ENCODE measurements around the gene PHACTR2. TPM values are rescaled to one million over a fixed set of nuclear protein-coding genes. Genes with fewer than 3 reads are reported as not detected.

PHACTR2 gene
- total RNA-seq, 1 experiment from 2014 or later, result 27.6 TPM

GRCh38 chr6:143803769-143804568, 126.2 kb downstream of the PHACTR2 start:
- CTCF ChIA-PET, result no interaction called here
- H2AFZ ChIP-seq (ENCODE audit: low read depth, low read length, poor library complexity, severe bottlenecking), result no peak overlapping the region
- peaks cover 3 to 4% of the 10 kb centered on the region in 2 experiments; a peak in 3 of 4 replicates for H3K4me1 ChIP-seq (ENCODE audit: control insufficient read depth in 1 of 2, insufficient read depth in 2 of 2, low read length in 2 of 2)
- no peaks in the 10 kb centered on the region for H3K9me3 ChIP-seq (ENCODE audit: control insufficient read depth in 1 of 2, insufficient read depth in 1 of 2, low read depth in 1 of 2, low read length in 2 of 2)
- no peak overlapping the region for H3K4me3 ChIP-seq (replicated peaks in 1 of 2; ENCODE audit: low read depth in 1 of 2, low read length in 2 of 2)
- no peaks in the 10 kb centered on the region for H3K79me2 ChIP-seq (ENCODE audit: insufficient read depth, low read length)
- no peaks in the 10 kb centered on the region; a peak in 1 of 4 replicates for H3K36me3 ChIP-seq (ENCODE audit: control insufficient read depth in 1 of 2, insufficient read depth in 2 of 2, low read length in 2 of 2)
- RAD21 ChIA-PET (ENCODE audit: low non-redundant PET in 1 of 2, low total read pairs in 2 of 2, uncharacterized antibody in 2 of 2, unreplicated experiment in 2 of 2), result no interaction called here
- no peaks in the 10 kb centered on the region for H3K9me2 ChIP-seq (ENCODE audit: insufficient read depth)
- no peak overlapping the region for H3K27ac ChIP-seq (ENCODE audit: low read depth, low read length)
- no peaks in the 10 kb centered on the region for H4K20me1 ChIP-seq (ENCODE audit: insufficient read depth)
- H3K4me2 ChIP-seq (ENCODE audit: low read length), result no peak overlapping the region
- no peak for ATAC-seq
- H3K9ac ChIP-seq (ENCODE audit: low read length), result no peak overlapping the region
- DNase-seq (ENCODE audit: low read depth, low spot score), result no peak
- POLR2A ChIA-PET, result no interaction called here
- no peaks in the 10 kb centered on the region for H3K27me3 ChIP-seq (ENCODE audit: insufficient read depth, low read length)
- no TSS peak for BruUV-seq (replicated peaks)
- TF ChIP-seq RAD21 (IDR thresholded peaks at IDR 0.05; ENCODE audit: low read depth), result no peak
- TF ChIP-seq ELF1 (IDR thresholded peaks at IDR 0.05; ENCODE audit: borderline replicate concordance, low read depth), result no peak
- TF ChIP-seq, protein P1, sequence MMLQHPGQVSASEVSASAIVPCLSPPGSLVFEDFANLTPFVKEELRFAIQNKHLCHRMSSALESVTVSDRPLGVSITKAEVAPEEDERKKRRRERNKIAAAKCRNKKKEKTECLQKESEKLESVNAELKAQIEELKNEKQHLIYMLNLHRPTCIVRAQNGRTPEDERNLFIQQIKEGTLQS (IDR thresholded peaks at IDR 0.05), result no peak
- TF ChIP-seq, protein P2, sequence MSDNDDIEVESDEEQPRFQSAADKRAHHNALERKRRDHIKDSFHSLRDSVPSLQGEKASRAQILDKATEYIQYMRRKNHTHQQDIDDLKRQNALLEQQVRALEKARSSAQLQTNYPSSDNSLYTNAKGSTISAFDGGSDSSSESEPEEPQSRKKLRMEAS (IDR thresholded peaks at IDR 0.05), result no peak
- no peak for TF ChIP-seq SP1 (IDR thresholded peaks at IDR 0.05; ENCODE audit: low read depth)
- no peak for TF ChIP-seq YY1 (IDR thresholded peaks at IDR 0.05; ENCODE audit: extremely low read depth, insufficient replicate concordance, low read depth, low read length)
- no peak for TF ChIP-seq ZNF274 (IDR thresholded peaks at IDR 0.05; ENCODE audit: low read depth, low read length)
- TF ChIP-seq SRF (IDR thresholded peaks at IDR 0.05; ENCODE audit: low read depth), result no peak
- TF ChIP-seq, protein P3, sequence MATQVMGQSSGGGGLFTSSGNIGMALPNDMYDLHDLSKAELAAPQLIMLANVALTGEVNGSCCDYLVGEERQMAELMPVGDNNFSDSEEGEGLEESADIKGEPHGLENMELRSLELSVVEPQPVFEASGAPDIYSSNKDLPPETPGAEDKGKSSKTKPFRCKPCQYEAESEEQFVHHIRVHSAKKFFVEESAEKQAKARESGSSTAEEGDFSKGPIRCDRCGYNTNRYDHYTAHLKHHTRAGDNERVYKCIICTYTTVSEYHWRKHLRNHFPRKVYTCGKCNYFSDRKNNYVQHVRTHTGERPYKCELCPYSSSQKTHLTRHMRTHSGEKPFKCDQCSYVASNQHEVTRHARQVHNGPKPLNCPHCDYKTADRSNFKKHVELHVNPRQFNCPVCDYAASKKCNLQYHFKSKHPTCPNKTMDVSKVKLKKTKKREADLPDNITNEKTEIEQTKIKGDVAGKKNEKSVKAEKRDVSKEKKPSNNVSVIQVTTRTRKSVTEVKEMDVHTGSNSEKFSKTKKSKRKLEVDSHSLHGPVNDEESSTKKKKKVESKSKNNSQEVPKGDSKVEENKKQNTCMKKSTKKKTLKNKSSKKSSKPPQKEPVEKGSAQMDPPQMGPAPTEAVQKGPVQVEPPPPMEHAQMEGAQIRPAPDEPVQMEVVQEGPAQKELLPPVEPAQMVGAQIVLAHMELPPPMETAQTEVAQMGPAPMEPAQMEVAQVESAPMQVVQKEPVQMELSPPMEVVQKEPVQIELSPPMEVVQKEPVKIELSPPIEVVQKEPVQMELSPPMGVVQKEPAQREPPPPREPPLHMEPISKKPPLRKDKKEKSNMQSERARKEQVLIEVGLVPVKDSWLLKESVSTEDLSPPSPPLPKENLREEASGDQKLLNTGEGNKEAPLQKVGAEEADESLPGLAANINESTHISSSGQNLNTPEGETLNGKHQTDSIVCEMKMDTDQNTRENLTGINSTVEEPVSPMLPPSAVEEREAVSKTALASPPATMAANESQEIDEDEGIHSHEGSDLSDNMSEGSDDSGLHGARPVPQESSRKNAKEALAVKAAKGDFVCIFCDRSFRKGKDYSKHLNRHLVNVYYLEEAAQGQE (IDR thresholded peaks at IDR 0.05; ENCODE audit: low read depth), result no peak
- TF ChIP-seq CEBPB (IDR thresholded peaks at IDR 0.05; ENCODE audit: low read depth), result no peak
- TF ChIP-seq EZH2phosphoT487 (IDR thresholded peaks at IDR 0.05; ENCODE audit: borderline replicate concordance), result no peak
- TF ChIP-seq ZFX (IDR thresholded peaks at IDR 0.05), result no peak
- no peak for TF ChIP-seq EZH2 (IDR thresholded peaks at IDR 0.05)
- TF ChIP-seq POLR2A (IDR thresholded peaks at IDR 0.05; ENCODE audit: borderline replicate concordance, extremely low read depth, insufficient read depth, insufficient read length), result no peak
- no peak for TF ChIP-seq JUND (IDR thresholded peaks at IDR 0.05)
- TF ChIP-seq EGR1 (IDR thresholded peaks at IDR 0.05; ENCODE audit: low read depth), result no peak
- intact Hi-C loops (cut with micrococcal nuclease), result no loop called here
